Suprapubic skin (tissue), 3 donors: ENCODE measurements around the gene TREML4.

ENCODE experiments used
- CTCF ChIP-seq, 2 donors: fragments of 200-600 bp in 1 of 2; fragments of 450-650 bp in 1 of 2; sonication (generic) in 1 of 2; IDR thresholded peaks; one replicate each; pipeline ENCODE4 v1.5.1; 2016 to 2019; ENCODE audit warnings: antibody characterized with exemption in 2 of 2, mild to moderate bottlenecking in 1 of 2, moderate library complexity in 1 of 2
- POLR2AphosphoS5 ChIP-seq, 3 donors: sonication (generic); formaldehyde crosslinking; IDR thresholded peaks; one replicate each; pipeline ENCODE4 v1.6.1; 2017; ENCODE audit warnings: antibody characterized with exemption in 3 of 3

DNA sequence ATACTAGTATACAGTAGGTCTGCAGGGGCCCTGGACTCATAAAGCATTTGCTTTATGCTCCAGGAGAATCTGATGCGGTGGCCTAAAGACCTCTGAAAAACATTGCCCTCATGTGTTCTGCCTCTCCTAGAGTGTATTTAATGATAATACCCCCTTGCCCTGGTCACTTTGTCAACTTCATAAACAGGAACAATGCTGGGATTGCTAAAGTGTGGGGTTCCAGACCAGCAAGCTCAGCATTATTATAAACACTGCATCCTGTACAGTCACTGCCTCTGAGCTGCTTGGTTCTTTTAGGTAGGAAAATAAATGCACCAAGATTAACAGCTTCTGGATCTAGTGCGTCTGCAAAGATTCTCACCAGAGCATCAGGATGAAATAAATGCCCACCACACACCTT, 46.1 kb downstream of the TREML4 start:
- TF ChIP-seq CTCF (IDR thresholded peaks at IDR 0.05) (no peak), POLR2AphosphoS5 (IDR thresholded peaks at IDR 0.05) (no peak)
